ENCODE results near the gene SLC2A8. TPM values are rescaled to one million over a fixed set of nuclear protein-coding genes. Genes with fewer than 3 reads are reported as not detected.

The SLC2A8 gene
- total RNA-seq, 2 donors from 2014 or later, result 1.4 to 1.7 TPM

GRCh38 chr9:127415657-127416056 lies 18.7 kb downstream of the SLC2A8 start:
- H3K36me3 Mint-ChIP-seq, result no peaks in the 10 kb centered on the region
- H3K27ac Mint-ChIP-seq, result no peak overlapping the region
- no peak for DNase-seq (ENCODE audit: low spot score in 2 of 2)
- no peaks in the 10 kb centered on the region for H3K9me3 Mint-ChIP-seq
- no peak for ATAC-seq

DNA sequence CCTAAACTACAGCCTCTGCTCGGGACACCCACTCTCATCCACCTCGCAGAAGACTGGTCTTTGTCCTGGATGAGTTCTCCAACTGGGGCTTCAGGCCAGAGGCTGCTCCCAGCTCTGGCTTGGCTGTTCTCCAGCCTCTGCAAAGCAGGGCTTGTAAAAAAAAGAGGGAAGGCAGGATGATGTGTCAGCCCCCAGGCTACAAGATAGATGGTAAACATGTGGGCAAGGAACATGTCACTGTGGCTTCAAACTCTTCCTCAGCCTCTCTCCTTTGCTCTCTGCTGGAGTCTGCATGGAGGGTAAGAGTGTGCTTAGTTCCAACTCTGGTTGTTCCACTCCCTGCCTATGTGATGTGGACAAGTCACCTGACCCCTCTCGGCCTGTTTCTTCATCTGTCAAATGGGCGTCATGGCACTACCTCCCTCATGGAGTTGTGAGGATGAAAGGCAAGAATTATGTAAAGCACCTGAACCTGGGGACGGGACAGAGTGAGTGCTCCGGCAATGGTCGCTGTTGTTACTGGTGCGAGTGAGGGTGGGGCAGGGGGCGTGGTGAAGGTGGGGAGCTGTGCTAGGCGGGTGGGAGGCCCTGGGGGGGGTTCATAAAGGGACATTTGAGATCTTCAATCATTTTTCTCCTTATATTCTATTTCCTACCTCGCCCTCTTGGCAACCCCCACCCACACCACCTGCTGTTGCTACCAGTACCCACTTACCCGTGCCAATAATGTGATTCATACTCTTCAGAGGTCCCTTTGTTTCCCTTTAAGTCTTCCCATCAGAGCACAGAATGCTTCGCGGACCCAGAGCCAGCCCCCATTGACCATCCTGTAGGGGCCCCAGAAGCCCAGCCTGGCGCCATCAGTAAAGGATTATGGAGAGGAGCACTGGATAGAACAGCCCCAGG lies 20.4 kb downstream of the SLC2A8 start:
- Mint-ChIP-seq H3K9me3 (no peaks in the 10 kb centered on the region), H3K36me3 (no peaks in the 10 kb centered on the region), H3K27ac (no peak overlapping the region)
- ATAC-seq (no peak), DNase-seq (ENCODE audit: low spot score in 2 of 2) (peak in 1 of 2 donors; percentile 28)

DNA sequence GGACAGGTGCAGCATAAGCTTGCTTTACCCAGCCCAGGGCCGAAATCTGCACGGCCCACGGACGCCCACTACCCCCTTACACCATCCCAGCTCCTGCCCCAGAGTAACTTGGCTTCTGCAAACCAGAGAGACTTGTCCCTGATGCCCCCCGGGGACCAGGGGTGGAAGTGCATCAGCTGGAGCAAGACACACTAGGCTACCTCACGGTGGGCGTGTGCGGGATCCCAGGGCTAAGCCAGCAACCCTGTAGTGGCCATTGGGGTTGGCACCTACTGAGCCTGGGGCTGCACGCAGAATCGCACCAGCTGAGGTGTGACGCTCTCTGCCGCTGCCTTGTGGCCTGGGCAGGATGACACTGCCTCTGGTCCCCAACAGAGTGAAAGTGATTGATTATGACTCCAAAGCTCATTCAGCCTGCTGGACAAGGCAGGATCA lies 21.1 kb downstream of the SLC2A8 start:
- Mint-ChIP-seq H3K9me3 (no peaks in the 10 kb centered on the region), H3K27ac (no peak overlapping the region), H3K36me3 (peaks cover 0 to 1% of the 10 kb centered on the region in 2 donors)
- ATAC-seq (peak; percentile 51 to 77), DNase-seq (ENCODE audit: low spot score in 2 of 2) (peak; percentile 47 to 50)

DNA sequence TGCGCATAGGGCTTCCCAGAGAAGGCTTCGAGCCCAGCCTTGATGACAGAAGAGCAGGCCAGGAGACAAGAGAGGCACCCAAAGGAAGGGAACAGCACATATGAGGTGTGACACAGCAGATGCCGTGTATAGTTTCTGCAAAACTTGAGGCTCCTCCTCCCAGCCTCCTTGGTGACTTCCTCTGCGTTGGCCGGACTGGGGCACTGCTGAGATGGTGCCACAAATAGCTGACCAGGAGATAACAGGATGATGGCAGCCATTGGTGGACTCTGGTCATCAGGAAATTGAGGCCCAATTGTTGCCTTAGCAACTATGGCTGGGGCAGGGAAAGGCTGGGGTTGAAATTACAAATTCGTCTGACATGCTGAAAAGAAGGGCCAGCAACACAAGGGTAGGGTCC lies 22.4 kb downstream of the SLC2A8 start:
- no peaks in the 10 kb centered on the region for H3K9me3 Mint-ChIP-seq

GRCh38 chr9:127421057-127421456 lies 24.1 kb downstream of the SLC2A8 start:
- DNase-seq (ENCODE audit: low spot score in 2 of 2) (peak in 1 of 2 donors; percentile 26), ATAC-seq (no peak)
- H3K36me3 Mint-ChIP-seq, result peaks cover 9 to 26% of the 10 kb centered on the region in 2 donors
- H3K9me3 Mint-ChIP-seq, result no peaks in the 10 kb centered on the region
- H3K27ac Mint-ChIP-seq, result no peak overlapping the region

More for the DNA sequence above, 22.4 kb downstream of the SLC2A8 start:
- H3K27ac Mint-ChIP-seq, result no peak overlapping the region
- ATAC-seq (no peak), DNase-seq (ENCODE audit: low spot score in 2 of 2) (no peak)
- H3K36me3 Mint-ChIP-seq, result peaks cover 6 to 13% of the 10 kb centered on the region in 2 donors

DNA sequence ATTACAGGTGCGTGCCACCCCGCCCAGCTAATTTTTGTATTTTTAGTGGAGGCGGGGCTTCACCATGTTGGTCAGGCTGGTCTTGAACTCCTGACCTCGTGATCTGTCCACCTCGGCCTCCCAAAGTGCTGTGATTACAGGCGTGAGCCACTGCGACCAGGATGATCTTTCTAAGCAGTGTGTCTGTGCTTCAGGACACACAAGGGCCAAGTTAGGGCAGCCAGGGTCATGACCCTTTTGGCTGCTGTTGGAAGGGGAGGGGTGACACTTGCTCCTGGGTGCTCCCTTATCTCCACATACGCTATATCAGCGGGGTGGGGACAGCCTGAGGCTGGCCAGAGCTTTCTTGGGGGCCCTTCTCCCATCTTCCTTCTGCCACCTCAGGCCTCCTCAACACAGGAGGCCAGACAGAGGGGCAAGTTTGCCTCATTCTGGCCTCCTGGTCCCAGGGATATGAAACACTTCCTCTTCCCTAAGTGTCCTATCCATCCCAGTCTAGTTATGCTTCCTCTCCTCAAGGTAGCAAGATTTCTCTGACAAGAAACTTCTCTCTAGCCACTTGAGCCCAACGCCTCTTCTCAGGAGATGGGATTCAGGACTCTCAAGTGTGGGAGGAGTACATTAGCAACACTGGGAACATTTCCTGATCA lies 25.3 kb downstream of the SLC2A8 start:
- H3K27ac Mint-ChIP-seq, result peak overlapping the region in 1 of 2 donors; percentile 99
- DNase-seq (ENCODE audit: low spot score in 2 of 2) (no peak), ATAC-seq (no peak)
- no peaks in the 10 kb centered on the region for H3K9me3 Mint-ChIP-seq
- peaks cover 9 to 33% of the 10 kb centered on the region in 2 donors for H3K36me3 Mint-ChIP-seq

GRCh38 chr9:127422787-127423186 lies 25.8 kb downstream of the SLC2A8 start:
- Mint-ChIP-seq H3K27ac (peak overlapping the region in 1 of 2 donors; percentile 99), H3K9me3 (no peaks in the 10 kb centered on the region), H3K36me3 (peaks cover 12 to 33% of the 10 kb centered on the region in 2 donors)
- ATAC-seq (no peak), DNase-seq (ENCODE audit: low spot score in 2 of 2) (no peak)

DNA sequence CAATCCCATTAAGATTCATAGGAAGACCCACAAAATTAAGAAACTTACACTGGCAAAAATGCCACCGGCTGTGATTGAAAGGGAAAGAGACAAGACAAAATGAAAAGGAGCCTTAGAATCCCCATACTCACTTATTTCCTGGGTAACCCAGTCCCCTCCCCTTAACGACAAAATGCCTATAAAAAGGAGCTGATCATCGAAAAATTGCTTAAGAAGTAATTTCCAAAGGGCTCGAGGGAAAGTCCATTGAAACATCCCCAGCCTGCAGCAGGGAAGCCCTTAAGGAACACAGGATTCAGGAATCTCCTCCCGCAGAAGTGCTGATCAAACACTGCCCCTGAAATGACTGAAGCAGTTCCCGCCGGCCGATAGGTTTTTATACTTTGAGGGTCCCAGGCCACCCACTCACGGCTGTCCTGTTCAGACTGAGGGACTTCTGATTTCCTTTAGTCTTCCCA lies 26.5 kb downstream of the SLC2A8 start:
- Mint-ChIP-seq H3K27ac (peak overlapping the region; percentile 95 to 99), H3K36me3 (peaks cover 20 to 33% of the 10 kb centered on the region in 2 donors), H3K9me3 (no peaks in the 10 kb centered on the region)
- DNase-seq (ENCODE audit: low spot score in 2 of 2) (no peak), ATAC-seq (no peak)

GRCh38 chr9:127423934-127424675 lies 27.1 kb downstream of the SLC2A8 start, which contains the start of gene ZNF79:
Gene ZNF79, plus strand, starts transcription at chr9:127424382. Its CDS starts 406 bp downstream, at chr9:127424788.
- DNase-seq (ENCODE audit: low spot score in 2 of 2) (peak; percentile 92 to 94), ATAC-seq (peak; percentile 78 to 85)
- H3K27ac Mint-ChIP-seq, result peak within 1 kb of the TSS; percentile 95 to 99
- no peaks in the 10 kb centered on the region for H3K9me3 Mint-ChIP-seq
- peaks cover 25 to 33% of the 10 kb centered on the region in 2 donors for H3K36me3 Mint-ChIP-seq

DNA sequence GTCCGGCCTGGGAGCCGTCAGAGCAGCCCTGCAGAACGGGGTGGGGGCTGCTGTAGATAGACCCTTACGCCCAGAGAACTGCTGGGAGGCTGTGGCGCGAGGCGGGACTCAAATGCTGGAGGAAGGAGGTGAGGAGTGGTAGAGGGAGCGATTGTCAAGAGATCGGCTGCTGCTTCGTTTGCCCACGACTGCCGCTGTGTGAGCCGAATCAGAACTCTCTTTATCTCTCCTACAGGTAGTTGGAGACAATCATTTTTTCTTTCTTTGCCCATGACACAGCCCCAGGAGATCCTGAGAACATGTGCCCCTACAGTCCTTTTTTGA lies 27.7 kb downstream of the SLC2A8 start:
- peaks cover 25 to 33% of the 10 kb centered on the region in 2 donors for H3K36me3 Mint-ChIP-seq
- ATAC-seq (peak; percentile 14 to 23), DNase-seq (ENCODE audit: low spot score in 2 of 2) (peak in 1 of 2 donors; percentile 42)
- H3K9me3 Mint-ChIP-seq, result no peaks in the 10 kb centered on the region
- H3K27ac Mint-ChIP-seq, result peak overlapping the region; percentile 95 to 99

DNA sequence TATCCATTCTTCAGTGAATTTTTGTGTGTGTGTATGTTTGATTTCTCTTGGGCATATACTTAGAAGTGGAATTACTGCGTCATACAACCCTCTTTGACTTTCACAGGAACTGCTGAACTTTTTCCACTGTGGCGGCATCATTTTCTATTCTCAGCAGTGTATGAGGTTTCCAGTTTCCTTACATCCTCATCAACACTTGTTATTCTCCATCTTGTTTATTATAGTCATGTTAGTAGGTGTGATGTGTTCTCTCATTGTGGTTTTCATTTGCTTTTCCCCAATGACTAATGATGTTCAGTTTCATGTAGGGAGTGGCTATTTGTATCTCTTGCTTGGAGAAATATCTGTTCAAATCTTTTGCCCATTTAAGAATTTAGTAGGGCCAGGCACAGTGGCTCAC lies 29.8 kb downstream of the SLC2A8 start:
- DNase-seq (ENCODE audit: low spot score in 2 of 2), result peak; percentile 37 to 56
- ATAC-seq, result peak; percentile 72 to 82
- peak overlapping the region; percentile 95 to 99 for H3K27ac Mint-ChIP-seq
- H3K9me3 Mint-ChIP-seq, result no peaks in the 10 kb centered on the region
- peaks cover 41 to 48% of the 10 kb centered on the region in 2 donors for H3K36me3 Mint-ChIP-seq

- no peak for DNase-seq (ENCODE audit: low spot score in 2 of 2)
- H3K27ac Mint-ChIP-seq, result no peak overlapping the region
- peaks cover 41 to 43% of the 10 kb centered on the region in 2 donors for H3K36me3 Mint-ChIP-seq
- no peaks in the 10 kb centered on the region for H3K9me3 Mint-ChIP-seq
- ATAC-seq, result no peak
Observed at GRCh38 chr9:127428348-127428747, 31.4 kb downstream of the SLC2A8 start.

GRCh38 chr9:127430415-127430814 lies 33.4 kb downstream of the SLC2A8 start:
- ATAC-seq (no peak), DNase-seq (ENCODE audit: low spot score in 2 of 2) (no peak)
- Mint-ChIP-seq H3K9me3 (no peaks in the 10 kb centered on the region), H3K27ac (no peak overlapping the region), H3K36me3 (peaks cover 32 to 39% of the 10 kb centered on the region in 2 donors)

- no peaks in the 10 kb centered on the region for H3K9me3 Mint-ChIP-seq
- ATAC-seq (peak; percentile 27 to 70), DNase-seq (ENCODE audit: low spot score in 2 of 2) (no peak)
- peaks cover 26 to 28% of the 10 kb centered on the region in 2 donors for H3K36me3 Mint-ChIP-seq
- peak overlapping the region in 1 of 2 donors; percentile 48 for H3K27ac Mint-ChIP-seq
Observed at GRCh38 chr9:127437497-127438264, 40.7 kb downstream of the SLC2A8 start.

DNA sequence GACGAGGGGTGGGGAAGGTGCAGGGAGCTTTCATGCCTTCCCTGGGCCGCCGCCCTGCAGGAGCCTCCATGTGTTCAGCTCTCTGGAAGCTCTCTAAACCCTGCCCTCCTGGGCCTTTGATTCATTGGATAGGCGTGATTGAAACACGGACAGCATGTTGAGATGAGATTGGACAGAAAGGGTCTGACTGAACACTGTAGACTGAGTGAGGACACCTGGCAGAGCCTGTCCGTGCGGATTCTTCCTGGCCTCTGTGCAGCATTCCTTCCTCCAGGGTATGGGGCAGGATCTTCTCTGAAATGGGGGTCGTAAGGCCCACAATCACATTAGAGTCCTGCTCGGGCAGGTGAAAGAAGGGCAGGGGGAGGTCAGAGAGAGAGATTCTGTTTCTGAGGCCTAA lies 41.4 kb downstream of the SLC2A8 start:
- Mint-ChIP-seq H3K9me3 (no peaks in the 10 kb centered on the region), H3K27ac (peak overlapping the region in 1 of 2 donors; percentile 48), H3K36me3 (peaks cover 27 to 28% of the 10 kb centered on the region in 2 donors)
- ATAC-seq (no peak), DNase-seq (ENCODE audit: low spot score in 2 of 2) (no peak)

Data from activated naive CD4-positive, alpha-beta T cell treated with anti-CD3 and anti-CD28 coated beads, Interleukin-2, amount 50 U/mL, for 72 hours (primary cell).